Thoracic aorta (tissue), 2 donors: ENCODE data around the gene THADA. TPM values are rescaled to one million over a fixed set of nuclear protein-coding genes. Genes with fewer than 3 reads are reported as not detected.

Experiments used
- ATAC-seq: fragments of 150-250 bp; one replicate; pipeline ENCODE4 v1.8.0; 2017; ENCODE audit warnings: low read depth; ENCODE audit not compliant: insufficient number of reproducible peaks, low FRiP score
- DNase-seq: peaks from one replicate; pipeline ENCODE4 v3.0.0-alpha.2; 2020; ENCODE audit warnings: low spot score
- H3K27ac ChIP-seq, 2 donors: fragments of 200-600 bp; sonication (generic); 1 replicate in 1 of 2; 2 replicates in 1 of 2; pipeline ENCODE4 v1.5.1; 2016; ENCODE audit warnings: mild to moderate bottlenecking in 2 of 2, moderate library complexity in 2 of 2
- H3K27me3 ChIP-seq: fragments of 200-600 bp; sonication (generic); replicated peaks from 2 replicates; pipeline ENCODE4 v1.6.0; 2016; ENCODE audit warnings: mild to moderate bottlenecking; ENCODE audit not compliant: insufficient read depth
- H3K36me3 ChIP-seq: fragments of 200-600 bp; sonication (generic); one replicate; pipeline ENCODE4 v1.5.1; 2016
- H3K4me1 ChIP-seq, 2 donors: fragments of 200-600 bp; sonication (generic); 1 replicate in 1 of 2; 2 replicates in 1 of 2; pipeline versions ENCODE4 v1.5.1 to v1.6.0; 2016; ENCODE audit warnings: low read depth in 2 of 2, mild to moderate bottlenecking in 1 of 2; ENCODE audit not compliant: control insufficient read depth in 1 of 2
- H3K4me3 ChIP-seq: fragments of 200-600 bp; sonication (generic); 2 replicates; pipeline ENCODE4 v1.5.1; 2016; ENCODE audit warnings: mild to moderate bottlenecking
- H3K9me3 ChIP-seq: fragments of 200-600 bp; sonication (generic); 2 replicates; pipeline ENCODE4 v1.5.1; 2016
- CTCF ChIP-seq: fragments of 200-600 bp; sonication (generic); IDR thresholded peaks from one replicate; pipeline ENCODE4 v1.5.1; 2019; ENCODE audit warnings: antibody characterized with exemption
- total RNA-seq, 2 donors: library from RNA; depleted of rRNA; stranded (reverse); fragments of >200 nt; gene quantifications; one replicate each; pipeline versions ENCODE4 v1.1.0 to v1.2.3, GENCODE V29; 2016

THADA gene
- total RNA-seq, 2 donors from 2014 or later: 33.3 to 46.6 TPM

- H3K4me1 ChIP-seq: peaks cover 0 to 28% of the 10 kb centered on the region in 2 donors
- peak; percentile 46 for DNase-seq
These were observed 301.8 kb downstream of the THADA start for GRCh38 chr2:43293744-43294695.

GRCh38 chr2:43292851-43293743 lies 302.7 kb downstream of the THADA start:
- no peak for TF ChIP-seq CTCF
- Histone ChIP-seq H3K9me3 (no peaks in the 10 kb centered on the region), H3K27me3 (no peaks in the 10 kb centered on the region), H3K4me3 (no peak overlapping the region), H3K4me1 (peaks cover 0 to 28% of the 10 kb centered on the region in 2 donors), H3K36me3 (no peaks in the 10 kb centered on the region), H3K27ac (peak overlapping the region; percentile 52 to 59)
- ATAC-seq (no peak), DNase-seq (no peak)

More at GRCh38 chr2:43293744-43294695, 301.8 kb downstream of the THADA start:
- no peaks in the 10 kb centered on the region for H3K36me3 ChIP-seq
- H3K9me3 ChIP-seq: no peaks in the 10 kb centered on the region
- peak overlapping the region; percentile 52 to 59 for H3K27ac ChIP-seq
- TF ChIP-seq CTCF: no peak
- H3K27me3 ChIP-seq: no peaks in the 10 kb centered on the region
- peak; percentile 99 for ATAC-seq
- H3K4me3 ChIP-seq: no peak overlapping the region

- Histone ChIP-seq H3K27ac (no peak overlapping the region), H3K36me3 (no peaks in the 10 kb centered on the region), H3K27me3 (no peaks in the 10 kb centered on the region), H3K4me3 (no peak overlapping the region), H3K4me1 (peaks cover 0 to 28% of the 10 kb centered on the region in 2 donors), H3K9me3 (no peaks in the 10 kb centered on the region)
- DNase-seq (no peak), ATAC-seq (no peak)
- TF ChIP-seq CTCF: no peak
These were observed 303.5 kb downstream of the THADA start for GRCh38 chr2:43292297-43292696.

GRCh38 chr2:43289331-43289730 lies 306.5 kb downstream of the THADA start:
- H3K27me3 ChIP-seq: no peaks in the 10 kb centered on the region
- ATAC-seq (no peak), DNase-seq (no peak)
- no peak for TF ChIP-seq CTCF
- peaks cover 12% of the 10 kb centered on the region for H3K36me3 ChIP-seq
- no peak overlapping the region for H3K27ac ChIP-seq
- peaks cover 0 to 22% of the 10 kb centered on the region in 2 donors for H3K4me1 ChIP-seq
- no peak overlapping the region for H3K4me3 ChIP-seq
- H3K9me3 ChIP-seq: no peaks in the 10 kb centered on the region
